WTC11 (cell line): ENCODE measurements around the gene FAF1.

Experiments
- ETV6 ChIP-seq: sonication (generic); formaldehyde crosslinking; IDR thresholded peaks from 2 replicates; pipeline ENCODE4 v1.8.1; 2022; ENCODE audit warnings: mild to moderate bottlenecking, missing genetic modification reagents
- FOXJ3 ChIP-seq: sonication (generic); formaldehyde crosslinking; IDR thresholded peaks from 2 replicates; pipeline ENCODE4 v1.9.0; 2021; ENCODE audit warnings: missing genetic modification reagents, mild to moderate bottlenecking, borderline replicate concordance
- JUN ChIP-seq: sonication (generic); formaldehyde crosslinking; IDR thresholded peaks from 2 replicates; pipeline ENCODE4 v1.8.0; 2023; ENCODE audit warnings: mild to moderate bottlenecking, missing genetic modification reagents
- NFYB ChIP-seq: sonication (generic); formaldehyde crosslinking; conservative IDR thresholded peaks from 2 replicates; pipeline ENCODE4 v1.8.0; 2022; ENCODE audit warnings: low read depth, missing genetic modification reagents
- SMAD3 ChIP-seq: sonication (generic); formaldehyde crosslinking; IDR thresholded peaks from 2 replicates; pipeline ENCODE4 v1.8.0; 2022; ENCODE audit warnings: missing genetic modification reagents, mild to moderate bottlenecking, borderline replicate concordance
- TEAD1 ChIP-seq: sonication (generic); formaldehyde crosslinking; IDR thresholded peaks from 2 replicates; pipeline ENCODE4 v1.8.0; 2022; ENCODE audit warnings: mild to moderate bottlenecking, missing genetic modification reagents
- TP53 ChIP-seq: sonication (generic); formaldehyde crosslinking; IDR thresholded peaks from 2 replicates; pipeline ENCODE4 v1.8.1; 2023; ENCODE audit warnings: mild to moderate bottlenecking, missing genetic modification reagents
- ZNF121 ChIP-seq: sonication (generic); formaldehyde crosslinking; IDR thresholded peaks from 2 replicates; pipeline ENCODE4 v1.8.0; 2023; ENCODE audit warnings: missing genetic modification reagents
- ZNF317 ChIP-seq: sonication (generic); formaldehyde crosslinking; IDR thresholded peaks from 2 replicates; pipeline ENCODE4 v1.8.1; 2023; ENCODE audit warnings: low read depth, mild to moderate bottlenecking, moderate library complexity, missing genetic modification reagents, borderline replicate concordance
- TF ChIP-seq, protein P1 (sequence below): fragments of 200-600 bp; IDR thresholded peaks from 2 replicates; pipeline ENCODE4 v1.8.0; 2022; ENCODE audit warnings: antibody characterized with exemption
- TF ChIP-seq, protein P2 (sequence below): sonication (generic); formaldehyde crosslinking; IDR thresholded peaks from 2 replicates; pipeline ENCODE4 v1.8.1; 2023; ENCODE audit warnings: mild to moderate bottlenecking, missing genetic modification reagents, moderate library complexity
- TF ChIP-seq, protein P3 (sequence below): sonication (generic); formaldehyde crosslinking; IDR thresholded peaks from 2 replicates; pipeline ENCODE4 v1.8.1; 2023; ENCODE audit warnings: mild to moderate bottlenecking, missing genetic modification reagents, moderate library complexity
- TF ChIP-seq, protein P4 (sequence below): fragments of 250-450 bp; sonication (Bioruptor Pico); IDR thresholded peaks from 2 replicates; pipeline ENCODE4 v1.9.0; 2021; ENCODE audit warnings: mild to moderate bottlenecking
- TF ChIP-seq, protein P5 (sequence below): sonication (generic); formaldehyde crosslinking; conservative IDR thresholded peaks from 2 replicates; pipeline ENCODE4 v1.8.1; 2022; ENCODE audit warnings: mild to moderate bottlenecking, missing genetic modification reagents

DNA sequence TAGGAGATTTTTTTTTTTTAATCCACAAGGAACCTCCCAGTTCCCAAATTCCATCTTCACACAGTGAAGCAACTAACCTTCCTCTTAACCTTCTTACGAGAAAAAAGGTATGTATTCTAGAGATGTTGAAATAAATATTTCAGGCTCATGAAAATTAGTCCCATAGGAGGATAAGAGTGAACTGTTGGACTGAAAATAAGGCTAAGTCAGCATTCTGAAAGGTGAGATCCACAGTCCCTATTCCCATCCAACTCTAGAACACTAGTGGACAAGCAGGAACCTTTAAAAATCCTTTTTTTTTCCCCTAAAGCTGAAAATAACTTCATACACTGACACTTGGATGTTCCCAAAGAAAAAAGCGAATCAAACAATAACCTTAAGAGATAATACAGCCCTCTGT is 44.4 kb downstream of the FAF1 start:
- TF ChIP-seq ZNF121 (no peak), JUN (no peak), SMAD3 (no peak), ETV6 (CRISPR knock-in tag) (no peak), TEAD1 (no peak), FOXJ3 (CRISPR knock-in tag) (no peak), NFYB (no peak), TP53 (CRISPR knock-in tag) (no peak), ZNF317 (CRISPR knock-in tag) (no peak)
- TF ChIP-seq, protein P1, sequence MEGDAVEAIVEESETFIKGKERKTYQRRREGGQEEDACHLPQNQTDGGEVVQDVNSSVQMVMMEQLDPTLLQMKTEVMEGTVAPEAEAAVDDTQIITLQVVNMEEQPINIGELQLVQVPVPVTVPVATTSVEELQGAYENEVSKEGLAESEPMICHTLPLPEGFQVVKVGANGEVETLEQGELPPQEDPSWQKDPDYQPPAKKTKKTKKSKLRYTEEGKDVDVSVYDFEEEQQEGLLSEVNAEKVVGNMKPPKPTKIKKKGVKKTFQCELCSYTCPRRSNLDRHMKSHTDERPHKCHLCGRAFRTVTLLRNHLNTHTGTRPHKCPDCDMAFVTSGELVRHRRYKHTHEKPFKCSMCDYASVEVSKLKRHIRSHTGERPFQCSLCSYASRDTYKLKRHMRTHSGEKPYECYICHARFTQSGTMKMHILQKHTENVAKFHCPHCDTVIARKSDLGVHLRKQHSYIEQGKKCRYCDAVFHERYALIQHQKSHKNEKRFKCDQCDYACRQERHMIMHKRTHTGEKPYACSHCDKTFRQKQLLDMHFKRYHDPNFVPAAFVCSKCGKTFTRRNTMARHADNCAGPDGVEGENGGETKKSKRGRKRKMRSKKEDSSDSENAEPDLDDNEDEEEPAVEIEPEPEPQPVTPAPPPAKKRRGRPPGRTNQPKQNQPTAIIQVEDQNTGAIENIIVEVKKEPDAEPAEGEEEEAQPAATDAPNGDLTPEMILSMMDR: no peak
- TF ChIP-seq, protein P2, sequence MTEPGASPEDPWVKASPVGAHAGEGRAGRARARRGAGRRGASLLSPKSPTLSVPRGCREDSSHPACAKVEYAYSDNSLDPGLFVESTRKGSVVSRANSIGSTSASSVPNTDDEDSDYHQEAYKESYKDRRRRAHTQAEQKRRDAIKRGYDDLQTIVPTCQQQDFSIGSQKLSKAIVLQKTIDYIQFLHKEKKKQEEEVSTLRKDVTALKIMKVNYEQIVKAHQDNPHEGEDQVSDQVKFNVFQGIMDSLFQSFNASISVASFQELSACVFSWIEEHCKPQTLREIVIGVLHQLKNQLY (CRISPR knock-in tag): no peak
- TF ChIP-seq, protein P3, sequence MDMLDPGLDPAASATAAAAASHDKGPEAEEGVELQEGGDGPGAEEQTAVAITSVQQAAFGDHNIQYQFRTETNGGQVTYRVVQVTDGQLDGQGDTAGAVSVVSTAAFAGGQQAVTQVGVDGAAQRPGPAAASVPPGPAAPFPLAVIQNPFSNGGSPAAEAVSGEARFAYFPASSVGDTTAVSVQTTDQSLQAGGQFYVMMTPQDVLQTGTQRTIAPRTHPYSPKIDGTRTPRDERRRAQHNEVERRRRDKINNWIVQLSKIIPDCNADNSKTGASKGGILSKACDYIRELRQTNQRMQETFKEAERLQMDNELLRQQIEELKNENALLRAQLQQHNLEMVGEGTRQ (CRISPR knock-in tag): no peak
- TF ChIP-seq, protein P4, sequence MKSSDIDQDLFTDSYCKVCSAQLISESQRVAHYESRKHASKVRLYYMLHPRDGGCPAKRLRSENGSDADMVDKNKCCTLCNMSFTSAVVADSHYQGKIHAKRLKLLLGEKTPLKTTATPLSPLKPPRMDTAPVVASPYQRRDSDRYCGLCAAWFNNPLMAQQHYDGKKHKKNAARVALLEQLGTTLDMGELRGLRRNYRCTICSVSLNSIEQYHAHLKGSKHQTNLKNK (CRISPR knock-in tag): no peak
- TF ChIP-seq, protein P5, sequence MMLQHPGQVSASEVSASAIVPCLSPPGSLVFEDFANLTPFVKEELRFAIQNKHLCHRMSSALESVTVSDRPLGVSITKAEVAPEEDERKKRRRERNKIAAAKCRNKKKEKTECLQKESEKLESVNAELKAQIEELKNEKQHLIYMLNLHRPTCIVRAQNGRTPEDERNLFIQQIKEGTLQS: no peak
